ENCODE results near the gene USP25.

The USP25 gene, protein sequence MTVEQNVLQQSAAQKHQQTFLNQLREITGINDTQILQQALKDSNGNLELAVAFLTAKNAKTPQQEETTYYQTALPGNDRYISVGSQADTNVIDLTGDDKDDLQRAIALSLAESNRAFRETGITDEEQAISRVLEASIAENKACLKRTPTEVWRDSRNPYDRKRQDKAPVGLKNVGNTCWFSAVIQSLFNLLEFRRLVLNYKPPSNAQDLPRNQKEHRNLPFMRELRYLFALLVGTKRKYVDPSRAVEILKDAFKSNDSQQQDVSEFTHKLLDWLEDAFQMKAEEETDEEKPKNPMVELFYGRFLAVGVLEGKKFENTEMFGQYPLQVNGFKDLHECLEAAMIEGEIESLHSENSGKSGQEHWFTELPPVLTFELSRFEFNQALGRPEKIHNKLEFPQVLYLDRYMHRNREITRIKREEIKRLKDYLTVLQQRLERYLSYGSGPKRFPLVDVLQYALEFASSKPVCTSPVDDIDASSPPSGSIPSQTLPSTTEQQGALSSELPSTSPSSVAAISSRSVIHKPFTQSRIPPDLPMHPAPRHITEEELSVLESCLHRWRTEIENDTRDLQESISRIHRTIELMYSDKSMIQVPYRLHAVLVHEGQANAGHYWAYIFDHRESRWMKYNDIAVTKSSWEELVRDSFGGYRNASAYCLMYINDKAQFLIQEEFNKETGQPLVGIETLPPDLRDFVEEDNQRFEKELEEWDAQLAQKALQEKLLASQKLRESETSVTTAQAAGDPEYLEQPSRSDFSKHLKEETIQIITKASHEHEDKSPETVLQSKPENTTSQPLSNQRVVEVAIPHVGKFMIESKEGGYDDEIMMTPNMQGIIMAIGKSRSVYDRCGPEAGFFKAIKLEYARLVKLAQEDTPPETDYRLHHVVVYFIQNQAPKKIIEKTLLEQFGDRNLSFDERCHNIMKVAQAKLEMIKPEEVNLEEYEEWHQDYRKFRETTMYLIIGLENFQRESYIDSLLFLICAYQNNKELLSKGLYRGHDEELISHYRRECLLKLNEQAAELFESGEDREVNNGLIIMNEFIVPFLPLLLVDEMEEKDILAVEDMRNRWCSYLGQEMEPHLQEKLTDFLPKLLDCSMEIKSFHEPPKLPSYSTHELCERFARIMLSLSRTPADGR

DNA sequence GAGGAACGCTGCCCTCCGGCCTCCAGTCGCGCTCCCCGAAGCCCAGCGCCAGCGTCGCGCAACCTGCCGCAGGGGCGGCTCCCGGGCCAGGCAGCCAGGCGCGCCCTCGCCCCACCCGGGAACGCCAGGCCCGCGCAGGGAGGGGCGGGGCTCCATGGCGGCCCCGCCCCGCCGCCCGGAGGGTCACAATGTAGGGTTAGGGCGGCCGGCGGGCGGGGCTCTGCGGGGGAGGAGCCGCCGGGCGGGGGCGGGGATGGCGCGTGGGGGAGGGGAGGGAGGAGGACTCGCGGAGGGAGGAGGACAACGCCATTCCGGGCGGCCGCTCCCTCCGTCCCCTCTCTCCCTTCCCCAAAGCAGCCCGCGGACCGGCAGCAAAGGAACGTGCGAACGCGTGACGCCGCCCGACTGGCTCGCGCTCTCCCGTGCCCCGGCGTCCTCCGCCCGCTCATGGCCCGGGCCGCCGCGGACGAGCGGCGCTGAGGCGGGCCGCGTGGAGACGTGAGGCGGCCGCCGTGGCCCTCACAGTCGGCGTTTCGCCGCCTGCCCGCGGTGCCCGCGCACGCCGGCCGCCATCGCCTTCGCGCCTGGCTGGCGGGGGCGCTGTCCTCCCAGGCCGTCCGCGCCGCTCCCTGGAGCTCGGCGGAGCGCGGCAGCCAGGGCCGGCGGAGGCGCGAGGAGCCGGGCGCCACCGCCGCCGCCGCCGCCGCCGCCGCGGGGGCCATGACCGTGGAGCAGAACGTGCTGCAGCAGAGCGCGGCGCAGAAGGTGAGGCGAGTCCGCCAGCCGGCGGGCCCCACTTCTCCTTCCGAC, at the start of gene USP25:
USP25 (plus strand) TSS at position 309 of the 810 bp plus-strand sequence; CDS start at position 721, 412 bp downstream.
- Histone ChIP-seq H3K4me3 (ENCODE audit: low read length) (peak within 1 kb of the TSS; percentile 80), H3K79me2 (ENCODE audit: control insufficient read depth, low read length) (peaks cover 46% of the 10 kb centered on the region), H3K27ac (ENCODE audit: low read depth, low read length) (peak within 1 kb of the TSS; percentile 33; the same call in 1 of the 2 replicates), H3K36me3 (ENCODE audit: control insufficient read depth, low read length) (no peaks in the 10 kb centered on the region), H3K4me2 (ENCODE audit: low read length) (peak within 1 kb of the TSS; percentile 95), H4K20me1 (ENCODE audit: control insufficient read depth, insufficient read depth, low read depth, low read length) (peaks cover 5% of the 10 kb centered on the region; the same call in 1 of the 2 replicates), H3K27me3 (ENCODE audit: control insufficient read depth, low read length) (peaks cover 22% of the 10 kb centered on the region), H3K9me2 (replicated peaks; ENCODE audit: control insufficient read depth, low read length) (no peaks in the 10 kb centered on the region), H3K4me1 (ENCODE audit: control insufficient read depth, low read length) (peaks cover 18% of the 10 kb centered on the region), H3K9me3 (ENCODE audit: control insufficient read depth, insufficient read depth, low read length) (no peaks in the 10 kb centered on the region), H3F3A (ENCODE audit: control insufficient read depth, insufficient read depth) (peaks cover 6% of the 10 kb centered on the region; the same call in 1 of the 2 replicates)
- no peak for TF ChIP-seq EZH2phosphoT487 (IDR thresholded peaks at IDR 0.05; ENCODE audit: borderline replicate concordance, low read length)
- TF ChIP-seq, protein P1, sequence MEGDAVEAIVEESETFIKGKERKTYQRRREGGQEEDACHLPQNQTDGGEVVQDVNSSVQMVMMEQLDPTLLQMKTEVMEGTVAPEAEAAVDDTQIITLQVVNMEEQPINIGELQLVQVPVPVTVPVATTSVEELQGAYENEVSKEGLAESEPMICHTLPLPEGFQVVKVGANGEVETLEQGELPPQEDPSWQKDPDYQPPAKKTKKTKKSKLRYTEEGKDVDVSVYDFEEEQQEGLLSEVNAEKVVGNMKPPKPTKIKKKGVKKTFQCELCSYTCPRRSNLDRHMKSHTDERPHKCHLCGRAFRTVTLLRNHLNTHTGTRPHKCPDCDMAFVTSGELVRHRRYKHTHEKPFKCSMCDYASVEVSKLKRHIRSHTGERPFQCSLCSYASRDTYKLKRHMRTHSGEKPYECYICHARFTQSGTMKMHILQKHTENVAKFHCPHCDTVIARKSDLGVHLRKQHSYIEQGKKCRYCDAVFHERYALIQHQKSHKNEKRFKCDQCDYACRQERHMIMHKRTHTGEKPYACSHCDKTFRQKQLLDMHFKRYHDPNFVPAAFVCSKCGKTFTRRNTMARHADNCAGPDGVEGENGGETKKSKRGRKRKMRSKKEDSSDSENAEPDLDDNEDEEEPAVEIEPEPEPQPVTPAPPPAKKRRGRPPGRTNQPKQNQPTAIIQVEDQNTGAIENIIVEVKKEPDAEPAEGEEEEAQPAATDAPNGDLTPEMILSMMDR (IDR thresholded peaks at IDR 0.05; ENCODE audit: low read depth, low read length, poor library complexity, severe bottlenecking) = no peak

DNA sequence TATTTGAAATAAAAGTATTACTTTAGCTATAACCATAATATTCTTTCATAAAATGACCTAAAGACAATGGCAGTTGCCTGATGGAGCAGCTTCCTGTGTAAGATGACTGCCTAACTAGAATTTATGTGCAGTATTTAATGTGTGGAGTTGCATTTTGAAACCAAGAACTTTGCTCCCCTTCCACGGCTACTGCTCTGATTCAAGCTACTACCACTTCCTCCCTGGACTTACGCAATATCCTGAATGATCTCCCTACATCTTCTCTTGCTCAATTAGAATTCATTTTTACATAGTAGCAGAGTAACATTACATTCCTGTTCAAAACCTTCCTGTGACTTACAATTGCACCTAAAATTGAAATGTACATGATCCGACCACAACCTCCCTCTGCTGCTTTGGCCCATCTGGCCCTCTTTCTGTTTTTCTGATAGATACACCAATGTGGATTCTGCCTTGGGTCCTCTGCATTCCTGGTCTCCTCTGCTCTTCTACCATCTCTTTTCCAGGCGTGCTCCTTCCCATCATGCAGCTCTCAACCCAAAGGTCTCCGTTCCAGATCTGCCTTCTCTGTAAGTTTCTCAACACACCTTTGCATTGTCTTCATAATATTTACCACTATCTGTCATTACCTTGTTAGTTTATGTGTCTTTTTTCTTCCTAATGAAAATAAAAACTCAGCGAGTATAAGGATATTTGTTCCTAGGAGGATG, 47.4 kb upstream of the USP25 start:
- Histone ChIP-seq H4K20me1 (ENCODE audit: control insufficient read depth, insufficient read depth, low read depth, low read length) (no peaks in the 10 kb centered on the region), H3K9me3 (ENCODE audit: control insufficient read depth, insufficient read depth, low read length) (no peaks in the 10 kb centered on the region), H3K4me2 (ENCODE audit: low read length) (no peak overlapping the region), H3K27me3 (ENCODE audit: control insufficient read depth, low read length) (no peaks in the 10 kb centered on the region), H3K4me3 (ENCODE audit: low read length) (no peak overlapping the region), H3K36me3 (ENCODE audit: control insufficient read depth, low read length) (no peaks in the 10 kb centered on the region), H3K4me1 (ENCODE audit: control insufficient read depth, low read length) (no peaks in the 10 kb centered on the region), H3F3A (ENCODE audit: control insufficient read depth, insufficient read depth) (no peaks in the 10 kb centered on the region), H3K9me2 (replicated peaks; ENCODE audit: control insufficient read depth, low read length) (no peaks in the 10 kb centered on the region), H3K27ac (ENCODE audit: low read depth, low read length) (no peak overlapping the region), H3K79me2 (ENCODE audit: control insufficient read depth, low read length) (no peaks in the 10 kb centered on the region)
- TF ChIP-seq EZH2phosphoT487 (IDR thresholded peaks at IDR 0.05; ENCODE audit: borderline replicate concordance, low read length) = no peak
- TF ChIP-seq, protein P1 (IDR thresholded peaks at IDR 0.05; ENCODE audit: low read depth, low read length, poor library complexity, severe bottlenecking) = no peak

DNA sequence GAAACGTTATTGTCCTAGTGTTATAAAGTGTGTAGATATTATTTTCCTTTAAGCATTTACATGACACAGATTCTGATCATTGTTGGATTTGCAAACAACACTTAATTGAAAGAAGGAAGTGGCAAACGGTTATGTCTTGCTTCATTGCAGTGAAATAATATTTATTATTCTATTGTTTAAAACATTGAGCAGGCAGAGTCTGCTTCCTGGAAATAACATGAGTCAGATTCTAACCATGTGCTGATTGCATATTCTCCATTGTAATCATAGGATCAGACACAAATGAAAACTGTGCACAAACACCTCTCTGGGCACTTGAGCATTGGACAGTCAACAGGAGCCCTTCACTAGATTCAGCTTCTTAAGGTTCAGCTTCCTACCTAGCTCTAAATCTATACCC, 46.8 kb upstream of the USP25 start:
- no peaks in the 10 kb centered on the region for H3F3A ChIP-seq (ENCODE audit: control insufficient read depth, insufficient read depth)

More for the DNA sequence above, 46.8 kb upstream of the USP25 start:
- Histone ChIP-seq H3K27me3 (ENCODE audit: control insufficient read depth, low read length) (no peaks in the 10 kb centered on the region), H3K4me3 (ENCODE audit: low read length) (no peak overlapping the region), H3K79me2 (ENCODE audit: control insufficient read depth, low read length) (no peaks in the 10 kb centered on the region), H3K9me3 (ENCODE audit: control insufficient read depth, insufficient read depth, low read length) (no peaks in the 10 kb centered on the region), H4K20me1 (ENCODE audit: control insufficient read depth, insufficient read depth, low read depth, low read length) (no peaks in the 10 kb centered on the region), H3K9me2 (replicated peaks; ENCODE audit: control insufficient read depth, low read length) (no peaks in the 10 kb centered on the region), H3K4me1 (ENCODE audit: control insufficient read depth, low read length) (no peaks in the 10 kb centered on the region), H3K27ac (ENCODE audit: low read depth, low read length) (no peak overlapping the region), H3K4me2 (ENCODE audit: low read length) (no peak overlapping the region), H3K36me3 (ENCODE audit: control insufficient read depth, low read length) (no peaks in the 10 kb centered on the region)
- TF ChIP-seq EZH2phosphoT487 (IDR thresholded peaks at IDR 0.05; ENCODE audit: borderline replicate concordance, low read length) = no peak
- TF ChIP-seq, protein P1 (IDR thresholded peaks at IDR 0.05; ENCODE audit: low read depth, low read length, poor library complexity, severe bottlenecking) = no peak

Data from DOHH2 (cell line).